GM21515 (cell line): ENCODE data around the gene BABAM2.
"Not testable (repeated sequence)": the region's sequence is repeated elsewhere in the genome, so short reads cannot be mapped to it uniquely, and the experiment has no call there.

ENCODE experiments used
- ATAC-seq: cut with Tn5 transposase; IDR thresholded peaks from one replicate; pipeline ENCODE4 v1.9.1; 2021; ENCODE audit not compliant: unreplicated experiment

BABAM2 gene

GRCh38 chr2:27940090-27940671 is 49.7 kb downstream of the BABAM2 start:
- ATAC-seq, result no peak

- ATAC-seq, result no peak
Measured at GRCh38 chr2:27940982-27941381, 50.5 kb downstream of the BABAM2 start.

- no peak for ATAC-seq
Measured at GRCh38 chr2:27942612-27943547, 52.4 kb downstream of the BABAM2 start.

GRCh38 chr2:27946530-27947060 is 56.1 kb downstream of the BABAM2 start:
- no peak for ATAC-seq

- no peak for ATAC-seq
Measured at GRCh38 chr2:27952070-27952469, 61.5 kb downstream of the BABAM2 start.

- no peak for ATAC-seq
Measured at GRCh38 chr2:27953077-27953476, 62.5 kb downstream of the BABAM2 start.

GRCh38 chr2:27954221-27954673 is 63.7 kb downstream of the BABAM2 start:
- no peak for ATAC-seq

GRCh38 chr2:27954771-27955383 is 64.3 kb downstream of the BABAM2 start:
- no peak for ATAC-seq

- ATAC-seq, result no peak
Measured at GRCh38 chr2:27955384-27956161, 65.0 kb downstream of the BABAM2 start.

GRCh38 chr2:27956888-27957287 is 66.4 kb downstream of the BABAM2 start:
- ATAC-seq, result no peak

GRCh38 chr2:27958711-27959378 is 68.3 kb downstream of the BABAM2 start:
- ATAC-seq, result no peak

GRCh38 chr2:27959496-27959895 is 69.0 kb downstream of the BABAM2 start:
- no peak for ATAC-seq

- ATAC-seq, result no peak
Measured at GRCh38 chr2:27960237-27960912, 69.8 kb downstream of the BABAM2 start.

GRCh38 chr2:27962006-27962405 is 71.5 kb downstream of the BABAM2 start:
- no peak for ATAC-seq

GRCh38 chr2:27963472-27963871 is 72.9 kb downstream of the BABAM2 start:
- ATAC-seq, result no peak

GRCh38 chr2:27964067-27964466 is 73.5 kb downstream of the BABAM2 start:
- ATAC-seq, result no peak

GRCh38 chr2:27965841-27966240 is 75.3 kb downstream of the BABAM2 start:
- no peak for ATAC-seq

- ATAC-seq, result no peak
Measured at GRCh38 chr2:27966466-27966865, 75.9 kb downstream of the BABAM2 start.

GRCh38 chr2:27967076-27967475 is 76.5 kb downstream of the BABAM2 start:
- no peak for ATAC-seq

GRCh38 chr2:27968045-27968444 is 77.5 kb downstream of the BABAM2 start:
- ATAC-seq, result not testable (repeated sequence)
